Measurements from ENCODE around the gene RPL27.

DNA sequence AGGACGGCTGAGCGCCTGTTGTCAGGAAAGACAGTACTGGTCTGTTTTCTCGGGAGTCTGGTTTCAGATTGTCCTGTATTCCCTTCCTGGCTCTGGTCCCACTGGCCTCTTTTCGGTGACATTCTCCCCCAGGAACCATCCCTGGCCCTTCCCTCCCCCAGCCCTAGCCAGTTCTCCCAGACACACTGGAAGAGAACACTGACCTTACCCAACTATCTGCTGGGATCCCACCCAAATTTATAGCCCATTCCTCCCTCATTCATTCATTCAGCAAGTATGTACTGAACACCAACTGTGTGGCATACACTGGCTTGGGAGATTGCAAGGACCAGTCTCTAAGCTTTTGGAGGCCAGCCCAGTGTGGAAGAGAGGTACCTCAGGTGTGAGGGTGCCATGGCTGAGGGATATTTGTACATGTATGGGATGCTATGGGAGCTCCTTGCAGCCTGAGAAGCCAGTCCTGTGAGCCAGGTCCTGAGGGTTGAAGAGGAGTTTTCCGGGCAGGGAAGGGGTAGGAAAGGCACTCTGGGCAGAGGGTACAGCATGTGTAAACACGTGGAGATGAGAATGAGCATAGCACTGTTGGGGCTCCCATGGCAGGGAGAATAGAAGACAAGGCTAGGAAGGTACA is 32.0 kb downstream of the RPL27 start:
- TF ChIP-seq EZH2 (IDR thresholded peaks at IDR 0.05; ENCODE audit: low read depth, low read length, severe bottlenecking): no peak
- TF ChIP-seq JUND (IDR thresholded peaks at IDR 0.05; ENCODE audit: low read length): no peak
- no peak for TF ChIP-seq GABPA (IDR thresholded peaks at IDR 0.05; ENCODE audit: borderline replicate concordance, insufficient read depth, low read length)
- TF ChIP-seq, protein P1, sequence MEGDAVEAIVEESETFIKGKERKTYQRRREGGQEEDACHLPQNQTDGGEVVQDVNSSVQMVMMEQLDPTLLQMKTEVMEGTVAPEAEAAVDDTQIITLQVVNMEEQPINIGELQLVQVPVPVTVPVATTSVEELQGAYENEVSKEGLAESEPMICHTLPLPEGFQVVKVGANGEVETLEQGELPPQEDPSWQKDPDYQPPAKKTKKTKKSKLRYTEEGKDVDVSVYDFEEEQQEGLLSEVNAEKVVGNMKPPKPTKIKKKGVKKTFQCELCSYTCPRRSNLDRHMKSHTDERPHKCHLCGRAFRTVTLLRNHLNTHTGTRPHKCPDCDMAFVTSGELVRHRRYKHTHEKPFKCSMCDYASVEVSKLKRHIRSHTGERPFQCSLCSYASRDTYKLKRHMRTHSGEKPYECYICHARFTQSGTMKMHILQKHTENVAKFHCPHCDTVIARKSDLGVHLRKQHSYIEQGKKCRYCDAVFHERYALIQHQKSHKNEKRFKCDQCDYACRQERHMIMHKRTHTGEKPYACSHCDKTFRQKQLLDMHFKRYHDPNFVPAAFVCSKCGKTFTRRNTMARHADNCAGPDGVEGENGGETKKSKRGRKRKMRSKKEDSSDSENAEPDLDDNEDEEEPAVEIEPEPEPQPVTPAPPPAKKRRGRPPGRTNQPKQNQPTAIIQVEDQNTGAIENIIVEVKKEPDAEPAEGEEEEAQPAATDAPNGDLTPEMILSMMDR (IDR thresholded peaks at IDR 0.05; ENCODE audit: control extremely low read depth in 1 of 3, insufficient read depth in 1 of 3, low read depth in 1 of 3, low read length in 3 of 3): no peak
- no peak for TF ChIP-seq SIN3A (conservative IDR thresholded peaks at IDR 0.05 in 1 of 2, IDR thresholded peaks at IDR 0.05 in 1 of 2; ENCODE audit: low read depth in 1 of 2, low read length in 2 of 2)
- no peak for TF ChIP-seq JUN (IDR thresholded peaks at IDR 0.05; ENCODE audit: low read depth, low read length)
- TF ChIP-seq CREB1 (IDR thresholded peaks at IDR 0.05): no peak
- TF ChIP-seq CHD2 (IDR thresholded peaks at IDR 0.05; ENCODE audit: low read length): no peak
- TF ChIP-seq TCF12 (IDR thresholded peaks at IDR 0.05; ENCODE audit: low read depth, low read length): no peak
- TF ChIP-seq ASH2L (IDR thresholded peaks at IDR 0.05; ENCODE audit: low read length): no peak
- no peak for TF ChIP-seq POLR2A (IDR thresholded peaks at IDR 0.05; ENCODE audit: control extremely low read depth in 1 of 2, low read depth in 2 of 2, low read length in 2 of 2)

Data from H1 (cell line).